SK-N-SH (cell line): ENCODE measurements around the gene RARA. TPM values are rescaled to one million over a fixed set of nuclear protein-coding genes. Genes with fewer than 3 reads are reported as not detected.

ENCODE experiments used
- CTCF ChIA-PET: fragments of 300-600, 350-600 bp; formaldehyde crosslinking; extraction: SDS; loops from one replicate; lab custom pipeline; 2021; lab: Yijun Ruan, JAX
- POLR2A ChIA-PET: fragments of 350-600 bp; sonication (Branson Sonifier 250); formaldehyde crosslinking; extraction: SDS; loops from one replicate; lab custom pipeline; 2020; ENCODE audit warnings: antibody characterized with exemption, inconsistent platforms; lab: Yijun Ruan, JAX
- DNase-seq: peaks from one replicate; pipeline ENCODE4 v3.0.0; 2012
- H2AFZ ChIP-seq: fragments of 200-600 bp; sonication (generic); 2 replicates; pipeline ENCODE4 v1.8.1; 2016; ENCODE audit warnings: antibody characterized with exemption, mild to moderate bottlenecking, low read depth
- H3F3A ChIP-seq: fragments of 200-600 bp; sonication (generic); replicated peaks from 2 replicates; pipeline ENCODE3; 2016; ENCODE audit warnings: antibody characterized with exemption, mild to moderate bottlenecking; ENCODE audit not compliant: insufficient read depth
- H3K27ac ChIP-seq, 2 experiments: fragments of 200-500 bp in 1 of 2; fragments of 200-600 bp in 1 of 2; sonication (Bioruptor generic) in 1 of 2; sonication (generic), shearing (Covaris generic) in 1 of 2; 2 replicates each; pipeline versions ENCODE4 v1.5.1 to v1.6.1; 2014 to 2016; ENCODE audit warnings: low read depth in 2 of 2, inconsistent platforms in 1 of 2, low read length in 1 of 2, mild to moderate bottlenecking in 1 of 2, mixed read lengths in 1 of 2
- H3K27me3 ChIP-seq: fragments of 200-600 bp; sonication (generic), shearing (Covaris generic); 2 replicates; pipeline ENCODE4 v1.6.1; 2016; ENCODE audit warnings: mixed run types; ENCODE audit not compliant: insufficient read depth
- H3K36me3 ChIP-seq, 2 experiments: fragments of 200-500 bp in 1 of 2; fragments of 200-600 bp in 1 of 2; sonication (Bioruptor generic) in 1 of 2; sonication (generic) in 1 of 2; replicated peaks in 1 of 2; 2 replicates each; pipeline versions ENCODE3 to v1.5.1; 2014 to 2016; ENCODE audit warnings: low read length in 1 of 2, mild to moderate bottlenecking in 1 of 2; ENCODE audit not compliant: insufficient read depth in 2 of 2, control insufficient read depth in 1 of 2
- H3K4me1 ChIP-seq, 2 experiments: fragments of 200-500 bp in 1 of 2; fragments of 200-600 bp in 1 of 2; sonication (Bioruptor generic) in 1 of 2; sonication (generic), shearing (Covaris generic) in 1 of 2; 2 replicates each; pipeline versions ENCODE4 v1.5.1 to v1.6.1; 2014 to 2016; ENCODE audit warnings: low read depth in 1 of 2, low read length in 1 of 2, mixed run types in 1 of 2; ENCODE audit not compliant: insufficient read depth in 2 of 2, control insufficient read depth in 1 of 2
- H3K4me2 ChIP-seq: fragments of 200-600 bp; sonication (generic), shearing (Covaris generic); 2 replicates; pipeline ENCODE4 v1.6.1; 2017; ENCODE audit warnings: mixed run types
- H3K4me3 ChIP-seq, 2 experiments: fragments of 200-500 bp in 1 of 2; fragments of 200-600 bp in 1 of 2; sonication (Bioruptor generic) in 1 of 2; sonication (generic), shearing (Covaris generic) in 1 of 2; 2 replicates each; pipeline versions ENCODE4 v1.5.1 to v1.8.1; 2014 to 2016; ENCODE audit warnings: low read depth in 2 of 2, inconsistent platforms in 1 of 2, low read length in 1 of 2, mild to moderate bottlenecking in 1 of 2, mixed read lengths in 1 of 2, moderate library complexity in 1 of 2
- H3K79me2 ChIP-seq: fragments of 200-600 bp; sonication (generic); 2 replicates; pipeline ENCODE4 v1.8.1; 2017; ENCODE audit warnings: mild to moderate bottlenecking; ENCODE audit not compliant: insufficient read depth
- H3K9ac ChIP-seq: fragments of 200-600 bp; sonication (generic); 2 replicates; pipeline ENCODE4 v1.6.1; 2017; ENCODE audit warnings: mixed run types
- H3K9me2 ChIP-seq: fragments of 200-600 bp; sonication (generic); 2 replicates; pipeline ENCODE4 v1.6.1; 2017; ENCODE audit warnings: mixed run types
- H3K9me3 ChIP-seq: fragments of 200-600 bp; sonication (generic); 2 replicates; pipeline ENCODE4 v1.6.1; 2017; ENCODE audit warnings: mixed run types, mild to moderate bottlenecking, moderate library complexity
- H4K20me1 ChIP-seq: fragments of 200-600 bp; sonication (generic); 2 replicates; pipeline ENCODE4 v1.6.1; 2017; ENCODE audit warnings: mild to moderate bottlenecking, mixed run types; ENCODE audit not compliant: insufficient read depth
- EP300 ChIP-seq, 2 experiments: IDR thresholded peaks; 2 replicates each; pipeline versions ENCODE4 v1.4.0 to v1.6.1; 2012; ENCODE audit warnings: borderline replicate concordance in 1 of 2, low read depth in 1 of 2, low read length in 1 of 2
- EZH2phosphoT487 ChIP-seq: fragments of 200-600 bp; sonication (generic); IDR thresholded peaks from 2 replicates; pipeline ENCODE4 v1.6.1; 2017; ENCODE audit warnings: low read depth, mixed run types, mild to moderate bottlenecking, antibody characterized with exemption, moderate library complexity, borderline replicate concordance
- FOXM1 ChIP-seq: IDR thresholded peaks from 2 replicates; pipeline ENCODE4 v1.4.0; 2012; ENCODE audit warnings: low read depth, mild to moderate bottlenecking
- GATA2 ChIP-seq: sonication (generic); formaldehyde crosslinking; IDR thresholded peaks from 2 replicates; pipeline ENCODE4 v1.5.0; 2020; ENCODE audit warnings: mild to moderate bottlenecking, missing genetic modification reagents
- MEF2A ChIP-seq: IDR thresholded peaks from 2 replicates; pipeline ENCODE4 v1.4.0; 2012; ENCODE audit warnings: low read depth, borderline replicate concordance
- MXI1 ChIP-seq: IDR thresholded peaks from 2 replicates; pipeline ENCODE4 v1.6.1; 2012; ENCODE audit warnings: mild to moderate bottlenecking, low read depth, low read length, improper control_type of control experiment
- NFIC ChIP-seq: IDR thresholded peaks from 2 replicates; pipeline ENCODE4 v1.4.0; 2012; ENCODE audit warnings: borderline replicate concordance
- POLR2AphosphoS5 ChIP-seq: IDR thresholded peaks from 2 replicates; pipeline ENCODE4 v1.6.1; 2012; ENCODE audit warnings: low read depth, low read length
- SMC3 ChIP-seq: IDR thresholded peaks from 2 replicates; pipeline ENCODE4 v1.6.1; 2012; ENCODE audit warnings: low read depth, low read length, improper control_type of control experiment
- TEAD4 ChIP-seq: IDR thresholded peaks from 2 replicates; pipeline ENCODE4 v1.4.0; 2012; ENCODE audit warnings: mild to moderate bottlenecking, borderline replicate concordance; ENCODE audit not compliant: insufficient read depth
- WGBS: methylation state at CpG from one replicate; pipeline ENCODE4 v1.1.6; 2017; ENCODE audit warnings: low lambda C conversion rate; 5-methylcytosine and 5-hydroxymethylcytosine counted together
- polyA plus RNA-seq, 3 experiments: library from polyadenylated mRNA; depleted of rRNA; stranded (reverse); fragments of >200 nt; gene quantifications; 2 replicates each; pipeline ENCODE4 v1.2.3, GENCODE V29; 2012
- TF ChIP-seq, protein P1 (sequence below): IDR thresholded peaks from 2 replicates; pipeline ENCODE4 v1.4.0; 2012; ENCODE audit warnings: low read depth
- TF ChIP-seq, protein P2 (sequence below): IDR thresholded peaks from 2 replicates; pipeline ENCODE4 v1.6.1; 2012; ENCODE audit warnings: mild to moderate bottlenecking, low read depth, low read length, moderate library complexity

RARA gene
- polyA plus RNA-seq, 1 of the 3 experiments (the other 2 are of a cell fraction), result 13.3 TPM

DNA sequence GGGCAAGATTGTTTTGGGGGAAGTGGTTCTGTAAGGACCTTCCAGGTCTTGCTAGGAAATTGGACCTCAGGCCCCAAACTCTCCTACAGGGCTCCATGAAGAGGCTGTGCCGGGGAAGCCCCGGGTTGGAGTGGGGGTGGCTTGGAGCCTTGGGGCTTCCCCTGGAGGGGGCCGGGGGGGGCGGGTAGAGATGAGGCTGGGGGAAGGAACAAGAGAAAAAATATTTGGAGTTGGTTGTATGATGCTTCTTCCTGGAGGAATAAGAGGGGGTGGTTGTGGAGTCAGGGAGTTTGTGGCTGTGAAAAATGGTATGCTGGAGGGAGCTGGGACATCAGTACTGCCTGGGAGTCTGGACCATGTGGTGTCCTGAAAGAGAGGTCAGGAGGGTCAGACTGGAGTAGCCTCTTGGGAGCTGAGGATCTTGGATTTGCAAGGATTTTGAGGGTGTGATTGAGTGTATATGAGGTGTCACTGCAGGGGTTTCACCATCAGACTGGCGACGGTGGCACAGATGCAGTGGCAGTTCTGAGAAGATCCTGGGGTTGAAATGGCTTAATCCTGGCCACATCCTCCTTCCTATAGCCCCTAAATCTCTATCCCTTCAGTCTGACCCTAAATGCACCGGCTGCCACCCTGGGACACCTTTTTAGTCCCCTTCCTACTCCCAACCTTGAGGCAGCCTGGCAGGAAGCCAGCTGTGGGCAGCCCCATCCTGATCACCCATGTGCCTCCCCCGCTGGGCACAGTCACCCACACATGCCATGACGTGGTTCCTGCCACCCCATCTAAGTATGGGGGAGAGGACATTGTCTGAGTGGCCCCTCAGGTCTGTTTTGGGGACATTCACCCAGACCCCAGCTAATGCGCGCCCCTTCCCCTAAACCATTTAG, 10.9 kb downstream of the RARA start:
- CTCF ChIA-PET, result interaction anchor here (36.0 to 57.6 kb wide), 2 partner anchors 15 to 18 kb away, joined by 1706 read pairs; partner anchors contain the start of genes CDC6, GJD3 and RARA

DNA sequence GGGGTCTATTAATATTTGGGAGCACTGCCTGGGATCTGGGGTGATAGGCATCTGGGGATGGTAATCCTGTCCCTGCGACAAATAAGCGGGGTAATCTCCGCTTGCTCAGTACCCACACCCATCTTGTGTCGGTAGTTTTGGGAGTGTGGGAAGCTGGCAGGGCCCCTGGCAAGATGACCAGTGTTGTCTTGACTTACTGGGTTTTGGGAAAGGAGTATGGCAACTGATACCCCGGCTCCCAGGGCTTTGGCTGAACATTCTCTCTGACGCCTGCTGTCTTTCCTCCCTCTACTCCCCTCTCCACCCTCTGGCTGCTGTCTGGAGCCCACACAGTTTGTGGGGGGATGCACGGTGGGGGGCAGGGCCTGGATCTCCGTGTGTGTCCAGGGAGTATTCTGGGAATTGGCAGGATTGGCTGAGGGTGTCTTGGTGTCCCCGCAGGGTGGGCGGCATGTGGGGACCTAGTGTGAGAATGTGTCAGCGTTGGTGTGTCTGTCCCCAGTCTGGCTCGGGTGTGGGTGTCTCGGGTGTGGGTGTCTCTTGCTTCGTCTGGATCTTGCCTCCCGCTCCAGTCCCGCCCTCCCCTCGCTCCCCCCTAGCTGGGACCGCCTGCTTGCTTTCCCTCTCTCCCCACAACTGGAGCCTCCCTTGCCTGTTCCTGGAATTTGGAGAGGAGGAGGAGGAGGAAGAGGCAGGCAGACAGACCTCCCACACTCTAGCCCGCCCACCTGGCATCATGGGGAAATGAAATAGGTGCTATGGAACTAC, 12.0 kb downstream of the RARA start:
- DNase-seq, result no peak
- Histone ChIP-seq H2AFZ (no peak overlapping the region), H3K4me2 (peak overlapping the region; percentile 95), H3K79me2 (peaks cover 89% of the 10 kb centered on the region), H3K27me3 (no peaks in the 10 kb centered on the region), H3K9me3 (no peaks in the 10 kb centered on the region), H3K9me2 (no peaks in the 10 kb centered on the region), H3K36me3 (no peaks in the 10 kb centered on the region), H3K4me1 (peaks cover 68 to 91% of the 10 kb centered on the region in 2 experiments), H3K4me3 (peak overlapping the region; percentile 89 to 96; a peak in 3 of 4 replicates), H4K20me1 (peaks cover 47% of the 10 kb centered on the region), H3K27ac (peak overlapping the region; percentile 91 to 96), H3F3A (peaks cover 33% of the 10 kb centered on the region), H3K9ac (peak overlapping the region; percentile 97)
- POLR2A ChIA-PET, result interaction anchor here (1.0 to 1.3 kb wide), 3 partner anchors 9 to 11 kb away, joined by 3 to 5 read pairs (median 4); no protein-coding TSS in a partner anchor
- 65% methylated on average over 19 of the region's 19 CpGs for WGBS
- TF ChIP-seq EZH2phosphoT487, result no peak
- no peak for TF ChIP-seq EP300 (IDR thresholded peaks at IDR 0.05; ENCODE audit: borderline replicate concordance in 1 of 2, low read depth in 1 of 2, low read length in 1 of 2)
- TF ChIP-seq MEF2A, result no peak
- no peak for TF ChIP-seq MXI1
- TF ChIP-seq GATA2 (CRISPR knock-in tag), result no peak
- TF ChIP-seq TEAD4, result no peak
- no peak for TF ChIP-seq FOXM1
- TF ChIP-seq, protein P1, sequence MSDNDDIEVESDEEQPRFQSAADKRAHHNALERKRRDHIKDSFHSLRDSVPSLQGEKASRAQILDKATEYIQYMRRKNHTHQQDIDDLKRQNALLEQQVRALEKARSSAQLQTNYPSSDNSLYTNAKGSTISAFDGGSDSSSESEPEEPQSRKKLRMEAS, result no peak
- TF ChIP-seq, protein P2, sequence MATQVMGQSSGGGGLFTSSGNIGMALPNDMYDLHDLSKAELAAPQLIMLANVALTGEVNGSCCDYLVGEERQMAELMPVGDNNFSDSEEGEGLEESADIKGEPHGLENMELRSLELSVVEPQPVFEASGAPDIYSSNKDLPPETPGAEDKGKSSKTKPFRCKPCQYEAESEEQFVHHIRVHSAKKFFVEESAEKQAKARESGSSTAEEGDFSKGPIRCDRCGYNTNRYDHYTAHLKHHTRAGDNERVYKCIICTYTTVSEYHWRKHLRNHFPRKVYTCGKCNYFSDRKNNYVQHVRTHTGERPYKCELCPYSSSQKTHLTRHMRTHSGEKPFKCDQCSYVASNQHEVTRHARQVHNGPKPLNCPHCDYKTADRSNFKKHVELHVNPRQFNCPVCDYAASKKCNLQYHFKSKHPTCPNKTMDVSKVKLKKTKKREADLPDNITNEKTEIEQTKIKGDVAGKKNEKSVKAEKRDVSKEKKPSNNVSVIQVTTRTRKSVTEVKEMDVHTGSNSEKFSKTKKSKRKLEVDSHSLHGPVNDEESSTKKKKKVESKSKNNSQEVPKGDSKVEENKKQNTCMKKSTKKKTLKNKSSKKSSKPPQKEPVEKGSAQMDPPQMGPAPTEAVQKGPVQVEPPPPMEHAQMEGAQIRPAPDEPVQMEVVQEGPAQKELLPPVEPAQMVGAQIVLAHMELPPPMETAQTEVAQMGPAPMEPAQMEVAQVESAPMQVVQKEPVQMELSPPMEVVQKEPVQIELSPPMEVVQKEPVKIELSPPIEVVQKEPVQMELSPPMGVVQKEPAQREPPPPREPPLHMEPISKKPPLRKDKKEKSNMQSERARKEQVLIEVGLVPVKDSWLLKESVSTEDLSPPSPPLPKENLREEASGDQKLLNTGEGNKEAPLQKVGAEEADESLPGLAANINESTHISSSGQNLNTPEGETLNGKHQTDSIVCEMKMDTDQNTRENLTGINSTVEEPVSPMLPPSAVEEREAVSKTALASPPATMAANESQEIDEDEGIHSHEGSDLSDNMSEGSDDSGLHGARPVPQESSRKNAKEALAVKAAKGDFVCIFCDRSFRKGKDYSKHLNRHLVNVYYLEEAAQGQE, result no peak
- CTCF ChIA-PET, result interaction anchor here (1.0 to 57.6 kb wide), 3 partner anchors 16 to 155 kb away, joined by 4 to 1706 read pairs (median 1706); partner anchors contain the start of genes CDC6, GJD3 and RARA

More for the DNA sequence above, 10.9 kb downstream of the RARA start:
- H3K9me3 ChIP-seq, result no peaks in the 10 kb centered on the region
- H3K9ac ChIP-seq, result peak overlapping the region; percentile 97
- H3K27me3 ChIP-seq, result no peaks in the 10 kb centered on the region
- no peaks in the 10 kb centered on the region for H3K9me2 ChIP-seq
- H3K4me3 ChIP-seq, result peak overlapping the region; percentile 89 to 96
- H3K36me3 ChIP-seq, result no peaks in the 10 kb centered on the region
- peaks cover 70 to 92% of the 10 kb centered on the region in 2 experiments for H3K4me1 ChIP-seq
- peaks cover 38% of the 10 kb centered on the region for H4K20me1 ChIP-seq
- peak overlapping the region; percentile 95 for H3K4me2 ChIP-seq
- peak; percentile 41; the same call in 1 of the 2 replicates for TF ChIP-seq MXI1
- TF ChIP-seq POLR2AphosphoS5, result no peak
- no peak for TF ChIP-seq SMC3
- no peak for TF ChIP-seq GATA2 (CRISPR knock-in tag)
- peak; percentile 65 for TF ChIP-seq NFIC
- H3K79me2 ChIP-seq, result peaks cover 88% of the 10 kb centered on the region
- WGBS, result 56% methylated on average over 11 of the region's 11 CpGs
- H2AFZ ChIP-seq, result no peak overlapping the region
- POLR2A ChIA-PET, result interaction anchor here (0.7 to 1.8 kb wide), 5 partner anchors 11 to 31 kb away, joined by 3 to 7 read pairs (median 5); partner anchors contain the start of gene RARA
- H3F3A ChIP-seq, result peaks cover 41% of the 10 kb centered on the region
- H3K27ac ChIP-seq, result peak overlapping the region; percentile 58 to 96; a peak in 3 of 4 replicates
- peak; percentile 17 for DNase-seq
